Cardiac septum (tissue), 1 donor: ENCODE measurements around the gene WASF1. TPM values are rescaled to one million over a fixed set of nuclear protein-coding genes. Genes with fewer than 3 reads are reported as not detected.
"Not testable (repeated sequence)": the region's sequence is repeated elsewhere in the genome, so short reads cannot be mapped to it uniquely, and the experiment has no call there.

Experiments used
- DNase-seq: peaks from one replicate; pipeline ENCODE4 v3.0.0-alpha.2; 2020; ENCODE audit warnings: low spot score
- intact Hi-C: fragments of 100-400 bp; cut with DNase I; formaldehyde crosslinking; loops from one replicate; pipeline ENCODE4 v1.14.0; 2022
- total RNA-seq: library from RNA; stranded (reverse); fragmentation: NEBNext Ultra II Directional; extraction: Animal tissue kit (Norgen Biotek cat#: 25700); gene quantifications from one replicate; pipeline ENCODE4 v1.2.1, GENCODE V29; 2021
- donor health status: DM: no; HTN: no; CAD: no.

Gene WASF1
- total RNA-seq, 1 donor from 2014 or later, result 0.78 TPM

DNA sequence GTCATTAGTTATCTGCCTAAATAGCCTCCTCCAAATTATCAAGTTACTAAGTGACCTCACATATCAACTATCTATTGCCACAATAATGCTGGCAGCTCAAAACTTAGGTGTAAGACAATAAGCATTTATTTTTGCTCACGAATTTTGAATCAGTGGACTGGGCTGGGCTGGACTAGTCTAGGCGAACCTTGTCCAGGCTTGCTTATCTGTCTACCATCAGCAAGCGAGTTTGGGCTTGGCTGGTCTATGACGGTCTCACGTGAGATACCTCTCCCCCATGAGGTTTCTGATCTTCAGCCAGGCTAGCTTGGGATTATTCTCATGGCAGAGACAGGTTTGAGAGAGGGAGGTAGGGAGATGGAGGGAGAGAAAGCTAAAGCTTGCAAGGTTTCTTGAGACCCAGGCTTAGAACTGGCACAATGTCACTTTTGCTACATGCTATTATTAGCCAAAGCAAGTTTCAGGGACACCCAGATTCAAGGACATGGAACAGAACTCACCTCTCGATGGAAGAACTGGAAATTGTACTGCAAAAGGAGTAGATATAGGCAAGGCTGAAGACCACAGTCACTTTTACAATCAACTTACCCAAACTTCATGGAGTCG, 80.9 kb downstream of the WASF1 start:
- no peak for DNase-seq
- intact Hi-C loops, result no loop called here

DNA sequence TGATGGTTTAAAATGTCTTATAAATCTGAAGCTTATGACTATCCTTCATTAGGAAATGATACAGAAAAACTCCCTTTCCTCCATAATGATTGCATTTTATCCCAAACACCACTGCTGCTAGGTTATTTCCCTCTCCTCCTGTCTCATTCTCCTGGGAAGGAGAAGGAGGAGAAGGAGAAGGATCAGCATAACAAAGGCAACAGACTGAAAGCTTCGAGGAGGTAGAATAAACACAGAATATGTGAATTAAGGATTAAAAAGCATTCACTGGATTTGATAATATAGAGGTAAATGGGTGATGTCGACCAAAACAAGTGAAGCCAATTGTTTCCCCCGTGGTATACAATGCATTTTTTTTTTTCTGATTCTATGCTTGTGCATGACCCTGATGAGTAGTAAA, 82.0 kb downstream of the WASF1 start:
- DNase-seq, result no peak
- intact Hi-C loops, result no loop called here

DNA sequence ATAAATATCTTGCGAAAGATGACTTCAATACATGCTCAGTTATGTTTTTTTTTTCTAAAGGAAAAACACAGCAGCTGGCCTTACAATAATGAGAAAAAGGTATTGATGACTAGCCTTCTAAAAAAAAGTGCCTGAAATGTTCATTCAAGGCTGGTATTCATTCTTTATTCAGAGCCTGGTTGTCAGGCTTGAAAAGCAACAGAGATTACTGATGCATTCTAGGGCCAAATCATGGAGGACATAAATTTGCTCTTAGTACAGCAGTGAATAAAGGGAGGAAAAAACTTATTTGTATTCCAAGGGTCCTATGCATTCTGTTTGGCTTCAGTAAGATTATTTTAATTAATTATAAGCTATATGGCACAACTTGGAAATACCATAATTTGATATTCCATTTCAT, 83.5 kb downstream of the WASF1 start:
- no peak for DNase-seq
- intact Hi-C loops, result no loop called here

DNA sequence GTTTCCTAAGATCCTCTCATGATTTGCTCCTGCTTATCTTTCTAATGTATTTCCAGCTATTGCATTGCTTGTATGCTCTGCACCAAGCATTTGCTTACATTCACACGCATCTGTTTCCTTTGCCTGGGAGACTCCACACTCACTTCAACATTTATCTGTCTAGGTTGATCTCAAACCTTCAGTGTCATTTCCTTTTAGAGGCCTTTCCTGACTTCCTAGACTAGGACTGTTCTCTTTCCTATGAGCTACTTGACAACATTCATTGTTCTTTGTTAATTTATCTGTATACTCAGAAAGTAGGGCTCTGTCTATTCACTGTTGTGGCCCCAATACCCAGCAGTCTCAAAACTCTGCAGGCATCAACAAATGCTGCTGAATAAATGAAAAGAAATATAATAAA, 84.4 kb downstream of the WASF1 start:
- intact Hi-C loops, result no loop called here
- DNase-seq, result no peak

DNA sequence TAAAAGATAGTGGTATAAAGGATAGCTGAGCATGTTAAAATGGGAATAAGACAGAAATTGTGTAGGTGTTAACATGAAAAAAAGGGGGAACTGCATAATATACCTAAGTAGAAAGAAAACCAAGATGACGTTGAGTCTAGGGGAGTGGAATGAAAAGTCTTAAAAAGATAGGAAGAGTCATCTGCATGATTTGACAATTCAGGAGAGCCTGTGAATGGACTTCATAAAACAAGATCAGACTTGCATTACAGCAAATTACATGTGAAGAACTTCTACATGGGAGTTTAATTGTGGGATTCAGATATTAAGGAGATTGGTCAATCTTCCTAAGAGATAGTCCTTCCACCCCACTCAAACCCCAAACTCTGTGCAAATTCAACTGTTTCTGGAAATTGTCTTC, 85.5 kb downstream of the WASF1 start:
- intact Hi-C loops, result no loop called here
- no peak for DNase-seq

DNA sequence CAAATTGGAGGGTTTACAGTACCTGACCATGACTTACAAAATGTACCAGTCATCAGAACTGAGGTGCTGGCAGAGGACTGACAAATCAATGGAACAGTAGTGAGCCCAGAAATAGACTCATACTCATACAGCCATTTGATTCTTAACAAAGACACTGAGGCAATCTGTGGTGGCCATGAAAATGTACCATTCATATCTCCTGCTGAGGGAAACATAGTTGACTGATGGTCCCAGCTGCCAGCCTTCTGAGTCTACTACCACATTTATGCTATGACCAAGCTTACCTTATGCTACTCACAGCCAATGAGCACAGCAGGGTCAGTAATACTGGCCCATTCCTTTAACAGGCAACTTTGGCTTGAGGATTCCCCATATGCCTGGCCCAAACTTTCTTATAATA, 88.6 kb downstream of the WASF1 start:
- intact Hi-C loops, result no loop called here
- no peak for DNase-seq

DNA sequence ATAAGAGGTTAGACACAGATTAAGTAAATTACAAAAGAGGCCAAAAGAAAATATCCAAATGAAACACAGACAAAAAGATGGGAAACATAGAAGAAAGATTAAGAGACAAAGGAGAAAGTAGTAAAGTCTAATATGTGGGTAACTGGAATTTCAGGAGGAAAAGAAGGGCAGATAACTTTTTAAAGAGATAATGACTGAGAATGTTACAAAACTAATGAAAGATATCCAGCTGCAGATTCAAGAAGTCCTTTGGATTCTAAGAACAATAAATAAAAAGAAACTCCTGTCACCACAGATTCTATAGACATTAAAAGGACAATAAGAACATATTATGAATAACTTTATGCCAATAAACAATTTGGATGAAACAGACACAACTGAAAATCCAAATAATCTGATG, 90.1 kb downstream of the WASF1 start:
- DNase-seq, result no peak
- intact Hi-C loops, result no loop called here

DNA sequence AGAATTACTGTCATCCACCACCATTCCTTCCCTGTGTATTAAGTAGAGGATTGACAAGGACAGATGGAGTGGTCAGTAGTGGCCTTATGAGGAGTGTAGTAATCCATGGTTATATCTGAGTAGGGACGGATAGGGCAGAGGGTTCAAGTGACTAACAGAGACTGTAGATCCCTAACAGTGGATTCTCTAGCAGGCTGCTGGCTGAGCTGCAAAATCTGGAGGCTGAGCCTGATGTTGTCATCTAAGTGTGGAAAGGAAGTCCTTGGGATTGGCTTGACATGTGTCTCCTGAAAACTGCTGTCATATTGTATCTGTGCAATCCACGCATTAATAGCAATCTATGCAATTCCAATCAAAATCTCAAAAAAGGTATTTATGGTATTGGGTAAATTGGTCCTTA, 94.2 kb downstream of the WASF1 start:
- intact Hi-C loops, result no loop called here
- DNase-seq, result no peak

DNA sequence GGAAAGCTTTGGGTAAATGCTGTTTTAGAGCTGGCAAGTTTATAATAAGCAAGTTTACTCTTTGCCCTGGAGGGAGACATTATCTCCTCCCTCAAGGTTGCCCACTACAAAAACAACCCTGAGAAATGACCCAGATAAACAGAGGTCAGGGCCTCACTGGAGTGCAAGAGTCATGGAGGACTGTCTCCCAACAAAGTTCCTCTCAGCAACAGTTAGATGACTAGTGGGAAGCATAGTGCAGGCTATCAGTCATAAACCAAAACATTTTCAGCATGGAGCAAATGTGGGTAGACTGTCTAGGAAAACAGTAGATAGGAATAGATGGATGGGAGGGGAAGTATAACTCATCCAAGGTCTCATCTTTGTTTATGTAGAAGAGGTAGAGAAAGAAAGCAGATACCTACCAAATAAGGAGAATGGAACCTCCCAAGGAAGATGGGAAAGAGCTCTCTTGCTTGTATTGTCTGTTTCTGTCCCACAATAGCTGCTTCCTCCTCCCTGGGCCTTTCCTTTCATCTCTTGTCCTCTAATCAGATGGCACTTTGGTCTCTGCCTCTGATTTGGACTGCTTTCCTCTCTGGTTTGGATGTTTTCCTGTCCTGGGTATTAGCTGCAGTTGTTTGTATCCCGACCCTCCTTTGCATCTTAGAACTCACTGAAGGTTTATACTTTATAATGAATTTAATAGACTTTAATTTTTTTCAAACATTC, 95.4 kb downstream of the WASF1 start:
- intact Hi-C loops, result no loop called here
- no peak for DNase-seq

DNA sequence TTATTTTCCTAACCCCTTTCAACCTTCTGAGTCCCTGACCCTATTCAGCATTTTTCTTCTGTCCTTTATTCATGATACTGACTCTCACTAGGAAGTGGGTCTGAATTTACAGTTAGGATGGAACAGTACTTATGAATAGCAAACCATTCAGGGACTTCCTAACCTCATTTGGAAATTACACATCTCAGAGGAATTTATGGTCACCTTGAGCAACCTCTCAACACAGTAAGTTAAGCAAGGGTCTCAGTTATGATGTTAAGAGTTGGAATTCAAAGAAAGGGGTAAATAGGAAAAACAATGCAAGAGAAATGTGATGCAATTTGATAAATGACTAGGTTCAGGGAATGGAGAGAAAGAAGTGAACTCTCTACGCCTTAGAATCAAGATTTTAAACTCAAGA, 104.1 kb downstream of the WASF1 start:
- DNase-seq, result no peak
- intact Hi-C loops, result no loop called here

DNA sequence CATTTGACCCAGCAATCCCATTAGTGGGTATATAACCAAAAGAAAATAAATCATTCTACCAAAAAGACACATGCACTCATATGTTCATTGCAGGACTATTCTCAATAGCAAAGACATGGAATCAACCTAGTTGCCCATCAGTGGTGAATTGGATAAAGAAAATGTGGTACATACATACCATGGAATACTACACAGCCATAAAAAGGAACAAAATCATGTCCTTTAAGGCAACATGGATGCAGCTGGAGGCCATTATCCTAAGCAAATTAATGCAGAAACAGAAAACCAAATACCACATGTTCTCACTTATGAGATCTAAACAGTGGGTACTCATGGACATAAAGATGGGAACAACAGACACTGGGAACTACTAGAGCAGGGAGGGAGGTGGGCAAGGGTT, 106.0 kb downstream of the WASF1 start:
- not testable (repeated sequence) for DNase-seq

DNA sequence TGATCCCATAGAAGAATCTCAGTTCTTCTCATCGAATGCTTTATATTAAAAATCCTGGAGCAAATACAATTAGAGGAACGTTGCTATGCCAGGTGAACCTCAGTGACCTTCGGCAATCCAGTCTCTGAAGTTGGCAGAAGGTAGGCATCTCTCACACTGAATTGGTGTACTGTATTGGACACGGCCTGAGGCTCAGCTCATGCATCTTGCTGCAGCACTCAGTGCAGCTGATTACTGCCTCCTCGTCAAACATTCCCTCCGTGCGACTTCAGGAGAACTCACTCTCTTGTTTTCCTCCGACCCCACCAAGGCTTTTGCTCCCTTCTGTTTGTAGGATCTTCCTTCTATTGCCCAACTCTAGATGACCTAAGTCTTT, 110.9 kb downstream of the WASF1 start:
- no peak for DNase-seq
- intact Hi-C loops, result no loop called here

More for the DNA sequence above, 106.0 kb downstream of the WASF1 start:
- intact Hi-C loops, result not testable (repeated sequence)

DNA sequence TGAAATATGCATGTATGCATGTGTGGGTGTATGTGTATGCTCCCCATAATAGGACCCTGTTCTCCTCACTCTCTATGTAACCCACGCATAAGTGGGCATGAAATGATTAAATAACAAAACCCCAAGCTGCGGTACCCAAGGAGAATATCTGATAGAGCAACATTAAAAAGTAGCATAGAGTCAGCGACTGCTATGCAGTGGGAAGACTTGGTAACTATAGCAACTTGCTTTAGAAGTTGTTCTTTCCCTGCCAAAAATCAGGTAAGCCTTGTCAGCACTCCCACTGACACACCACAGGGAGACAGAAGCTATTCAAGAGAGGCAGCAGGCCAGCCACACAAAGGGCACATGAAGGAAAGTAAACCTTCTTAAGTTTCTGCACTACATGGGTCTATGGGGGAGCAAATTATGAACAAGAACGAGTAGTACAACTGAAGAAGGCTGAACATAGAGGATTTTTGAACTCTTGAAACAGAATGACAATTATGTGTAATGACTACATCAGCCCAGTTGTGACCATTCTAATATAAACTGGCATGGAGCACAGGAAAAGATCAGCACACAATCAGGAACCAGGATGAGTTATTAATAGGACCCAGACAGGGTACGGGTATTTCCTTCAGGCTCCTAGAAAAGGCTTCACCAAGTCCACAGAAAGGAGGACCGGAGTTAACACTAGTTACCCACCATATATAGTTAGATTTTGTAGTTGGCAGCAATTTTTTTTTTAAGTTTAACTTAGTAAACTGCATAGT, 111.5 kb downstream of the WASF1 start:
- DNase-seq, result no peak
- intact Hi-C loops, result no loop called here

DNA sequence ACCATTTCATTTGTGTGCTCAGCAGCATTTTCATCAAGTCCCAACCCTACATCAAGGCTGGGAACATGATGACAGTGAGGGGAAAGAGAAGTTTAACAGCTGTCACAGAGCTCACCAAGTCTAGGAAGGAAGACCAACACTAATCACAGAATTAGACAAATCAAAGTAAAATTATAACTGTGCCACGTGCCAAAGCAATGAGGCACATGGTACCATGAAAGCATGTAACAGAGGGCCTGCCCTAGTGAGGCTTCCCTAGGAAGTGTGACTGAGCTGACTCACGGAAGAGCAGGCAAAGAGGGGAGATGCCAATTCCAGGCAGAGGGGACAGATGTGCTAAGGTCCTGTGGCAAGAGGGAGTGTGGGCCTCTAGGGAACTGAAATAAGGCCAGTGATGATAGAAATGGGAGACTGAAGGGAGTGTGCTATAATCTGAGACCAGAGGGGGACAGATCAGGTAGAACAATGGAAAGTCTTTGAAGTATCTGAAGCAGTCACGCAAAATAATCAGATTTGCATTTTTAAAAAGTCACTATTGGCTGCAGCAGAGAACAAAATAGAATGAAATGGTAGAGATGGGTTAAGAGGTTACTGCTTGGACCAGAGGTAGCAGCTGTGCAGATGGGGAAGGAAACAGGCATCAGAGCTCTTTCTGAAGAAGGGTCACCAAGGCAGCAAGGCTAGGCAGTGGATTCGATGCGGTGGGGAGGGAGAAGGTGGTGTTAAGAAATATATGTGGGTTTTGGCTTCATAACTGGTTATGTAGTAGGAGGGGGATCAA, 114.5 kb downstream of the WASF1 start:
- no peak for DNase-seq
- intact Hi-C loops, result no loop called here

DNA sequence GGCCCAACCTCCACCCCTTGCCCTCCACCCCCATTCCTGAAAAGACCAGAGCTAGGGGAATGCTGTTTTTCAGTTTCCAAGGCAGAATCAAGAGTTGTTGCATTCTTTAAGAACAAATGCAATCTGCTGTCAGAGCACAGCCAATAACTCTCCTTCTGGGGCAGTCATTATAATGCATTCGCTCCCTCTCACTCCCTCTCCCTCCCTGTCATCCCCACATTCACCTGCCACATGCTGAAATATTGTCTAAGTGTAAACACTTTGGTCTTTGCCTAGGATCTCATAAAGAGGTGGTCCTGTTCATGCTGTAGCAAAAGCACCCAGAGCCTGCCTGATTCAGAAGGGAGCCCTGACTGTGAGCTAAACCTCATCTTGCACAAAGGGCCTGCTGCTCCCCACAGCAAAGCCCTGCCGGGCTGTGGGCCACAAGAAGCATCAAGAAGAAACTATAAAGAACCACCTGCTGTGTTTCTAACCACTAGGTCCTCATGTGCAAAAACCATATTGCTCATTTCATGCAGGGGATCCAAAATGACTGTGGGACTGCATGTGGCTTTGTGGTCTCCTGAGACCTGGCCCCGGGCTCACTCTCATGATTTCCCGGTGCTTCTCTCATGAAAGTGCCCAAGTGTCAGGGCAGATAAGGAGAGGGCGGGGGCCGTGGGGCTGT, 115.7 kb downstream of the WASF1 start:
- no peak for DNase-seq
- intact Hi-C loops, result no loop called here

DNA sequence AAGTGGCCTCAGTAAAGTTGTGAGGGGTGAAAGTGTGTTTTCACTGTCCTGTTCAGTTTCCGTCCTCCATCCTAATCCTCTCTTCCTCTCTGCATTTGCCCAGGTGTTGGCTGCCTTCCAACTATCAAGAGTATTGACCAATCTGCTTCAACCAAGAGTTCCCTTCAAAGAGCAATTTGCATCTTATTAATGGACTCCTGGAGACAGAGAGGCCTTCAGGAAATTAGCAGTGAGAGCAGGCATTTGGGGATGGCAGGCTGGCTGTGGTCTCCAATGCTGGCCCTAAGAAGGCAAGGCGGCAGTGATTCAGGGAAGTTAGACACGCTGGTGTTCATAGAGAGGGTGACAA, 124.1 kb downstream of the WASF1 start:
- intact Hi-C loops, result no loop called here
- DNase-seq, result no peak

DNA sequence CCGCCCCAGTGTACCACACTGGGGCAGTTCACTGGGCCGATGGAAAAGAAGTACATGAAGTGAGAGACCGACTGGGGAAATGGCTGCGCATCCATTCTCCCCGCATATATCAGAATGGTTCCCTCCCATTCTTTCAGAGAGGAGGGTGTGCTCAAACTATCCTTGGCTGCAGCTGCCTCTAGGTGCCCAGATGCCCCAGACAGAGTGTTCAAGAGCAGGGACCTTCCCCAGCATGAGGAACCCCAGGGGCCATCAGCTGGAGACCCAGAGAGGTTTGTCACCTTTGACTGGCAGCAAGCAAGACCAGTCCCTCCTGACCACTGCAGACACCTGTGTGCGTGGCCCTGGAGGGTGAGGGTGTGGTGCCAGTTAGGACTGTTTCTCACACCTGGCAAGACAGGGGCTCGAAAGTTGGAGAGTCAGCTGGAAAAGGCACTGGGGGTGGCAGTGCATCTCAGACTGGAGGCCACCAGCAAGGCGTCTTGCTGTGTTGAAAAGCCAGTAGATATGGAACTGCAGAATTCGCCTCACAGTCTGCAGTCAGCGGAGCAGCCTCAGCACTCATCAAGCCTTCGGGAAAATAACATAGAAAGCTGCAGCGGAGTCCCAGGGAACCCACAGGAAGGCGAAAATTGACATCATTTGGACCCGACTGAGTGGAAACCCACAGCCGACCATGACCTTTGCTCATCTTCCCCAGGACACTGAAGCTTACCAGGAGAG, 124.6 kb downstream of the WASF1 start:
- DNase-seq, result no peak
- intact Hi-C loops, result loop anchor here (5.0 kb wide), 1 partner anchor 528 kb away; no protein-coding TSS in a partner anchor

DNA sequence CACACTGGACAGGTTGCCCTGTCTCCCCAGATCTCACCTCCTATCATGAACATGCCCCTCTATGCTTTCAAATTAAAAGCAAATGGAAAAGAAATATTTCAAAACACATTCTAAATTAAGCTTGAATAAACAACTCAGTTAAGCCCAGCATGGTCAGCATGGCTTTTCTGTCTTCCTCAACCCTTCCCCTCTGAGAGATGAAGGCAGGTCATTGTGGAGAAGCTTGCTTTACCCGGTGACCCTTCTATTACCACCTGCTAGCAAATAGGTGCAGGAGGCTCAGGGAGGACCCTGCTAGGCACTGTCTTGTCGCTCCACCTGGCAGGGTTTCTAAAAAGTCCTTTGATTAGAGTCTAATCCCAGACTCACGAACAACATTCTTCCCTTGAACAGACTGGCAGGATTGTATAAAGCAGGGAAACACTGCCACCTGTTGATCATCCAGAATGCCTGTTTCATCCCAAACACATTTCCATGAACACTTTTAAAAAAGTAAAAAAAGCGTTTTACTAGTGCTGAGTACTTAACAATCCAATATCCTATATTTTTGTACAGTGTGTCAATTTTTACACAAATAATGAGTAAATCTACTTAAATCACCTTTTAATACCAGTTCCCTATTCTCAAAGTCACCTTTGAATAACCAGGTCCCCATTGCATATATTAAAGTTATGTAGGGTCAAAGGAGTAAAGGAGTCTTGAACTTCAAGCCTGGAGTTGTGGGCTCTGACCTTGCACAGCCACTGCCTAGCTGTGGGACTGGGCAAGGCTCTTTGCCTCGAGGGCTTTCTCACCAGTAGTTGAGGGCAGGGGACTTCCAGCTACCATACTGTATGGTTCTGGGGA, 125.9 kb downstream of the WASF1 start:
- intact Hi-C loops, result loop anchor here (5.0 kb wide), 1 partner anchor 526 kb away; no protein-coding TSS in a partner anchor
- DNase-seq, result no peak
